Mucosa of descending colon (tissue), 3 donors: ENCODE data around the gene CDH4. TPM values are rescaled to one million over a fixed set of nuclear protein-coding genes. Genes with fewer than 3 reads are reported as not detected.

Experiments used
- ATAC-seq: fragments of 200-7000 bp; cut with Tn5 transposase; one replicate; pipeline ENCODE4 v1.9.1; 2020; ENCODE audit warnings: mild to moderate bottlenecking, moderate library complexity
- DNase-seq, 3 donors: peaks; one replicate each; pipeline ENCODE4 v3.0.0-alpha.2; 2020
- H3K36me3 ChIP-seq: fragments of 200-600 bp; one replicate; pipeline ENCODE4 v1.8.0; 2021; ENCODE audit warnings: low read depth, mild to moderate bottlenecking
- H3K4me1 ChIP-seq: fragments of 200-600 bp; one replicate; pipeline ENCODE4 v1.8.0; 2021; ENCODE audit warnings: low read depth, mild to moderate bottlenecking
- H3K4me3 ChIP-seq: fragments of 200-600 bp; one replicate; pipeline ENCODE4 v1.8.0; 2021; ENCODE audit warnings: mild to moderate bottlenecking
- H3K9me3 ChIP-seq: fragments of 200-600 bp; one replicate; pipeline ENCODE4 v1.8.0; 2021; ENCODE audit warnings: mild to moderate bottlenecking
- intact Hi-C, 2 donors: fragments of 100-400 bp; cut with DNase I in 1 of 2; cut with micrococcal nuclease in 1 of 2; formaldehyde crosslinking; loops; one replicate each; pipeline versions ENCODE4 v1.11.0 to v1.11.1; 2022; cut with DNase I, micrococcal nuclease
- total RNA-seq, 3 donors: library from RNA; stranded (reverse); fragmentation: NEBNext Ultra II Directional in 2 of 3; extraction: Animal tissue kit (Norgen Biotek cat#: 25700) in 2 of 3; gene quantifications; one replicate each; pipeline versions ENCODE4 v1.2.1 to v1.2.4, GENCODE V29; 2021 to 2023
- TF ChIP-seq, protein P1 (sequence below): fragments of 200-600 bp; IDR thresholded peaks from one replicate; pipeline ENCODE4 v1.8.0; 2022; ENCODE audit warnings: antibody characterized with exemption, mild to moderate bottlenecking
- donor health status: DM: no; HTN: no; CAD: no; lungs with moderate emphysema.
- donor health status: DM: no; HTN: no; CAD: no.
- donor health status: DM: no; HTN: yes; CAD: no.

The CDH4 gene
- total RNA-seq, 3 donors from 2014 or later: 0.16 TPM; not detected in 2

DNA sequence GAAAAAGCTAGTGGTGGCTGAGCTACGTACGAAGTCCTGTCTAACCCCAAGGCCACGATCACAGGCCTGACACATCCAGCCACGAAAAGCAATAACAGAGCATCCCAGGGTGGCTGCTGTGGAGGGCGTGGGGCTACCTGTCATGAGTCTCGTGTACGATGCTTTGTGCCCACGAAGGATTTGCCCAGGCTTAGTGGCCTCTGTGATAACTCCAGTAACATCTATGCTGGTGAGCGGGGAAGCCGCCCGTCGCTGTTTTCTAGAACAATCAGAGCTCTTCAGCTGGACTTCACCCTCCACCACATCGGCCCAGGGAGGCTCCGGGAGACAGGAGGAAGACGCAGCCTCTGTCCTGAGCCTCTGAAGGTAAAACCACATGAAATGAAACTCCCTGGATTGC, 563.1 kb downstream of the CDH4 start:
- intact Hi-C loops: no loop called here
- TF ChIP-seq, protein P1, sequence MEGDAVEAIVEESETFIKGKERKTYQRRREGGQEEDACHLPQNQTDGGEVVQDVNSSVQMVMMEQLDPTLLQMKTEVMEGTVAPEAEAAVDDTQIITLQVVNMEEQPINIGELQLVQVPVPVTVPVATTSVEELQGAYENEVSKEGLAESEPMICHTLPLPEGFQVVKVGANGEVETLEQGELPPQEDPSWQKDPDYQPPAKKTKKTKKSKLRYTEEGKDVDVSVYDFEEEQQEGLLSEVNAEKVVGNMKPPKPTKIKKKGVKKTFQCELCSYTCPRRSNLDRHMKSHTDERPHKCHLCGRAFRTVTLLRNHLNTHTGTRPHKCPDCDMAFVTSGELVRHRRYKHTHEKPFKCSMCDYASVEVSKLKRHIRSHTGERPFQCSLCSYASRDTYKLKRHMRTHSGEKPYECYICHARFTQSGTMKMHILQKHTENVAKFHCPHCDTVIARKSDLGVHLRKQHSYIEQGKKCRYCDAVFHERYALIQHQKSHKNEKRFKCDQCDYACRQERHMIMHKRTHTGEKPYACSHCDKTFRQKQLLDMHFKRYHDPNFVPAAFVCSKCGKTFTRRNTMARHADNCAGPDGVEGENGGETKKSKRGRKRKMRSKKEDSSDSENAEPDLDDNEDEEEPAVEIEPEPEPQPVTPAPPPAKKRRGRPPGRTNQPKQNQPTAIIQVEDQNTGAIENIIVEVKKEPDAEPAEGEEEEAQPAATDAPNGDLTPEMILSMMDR: no peak

DNA sequence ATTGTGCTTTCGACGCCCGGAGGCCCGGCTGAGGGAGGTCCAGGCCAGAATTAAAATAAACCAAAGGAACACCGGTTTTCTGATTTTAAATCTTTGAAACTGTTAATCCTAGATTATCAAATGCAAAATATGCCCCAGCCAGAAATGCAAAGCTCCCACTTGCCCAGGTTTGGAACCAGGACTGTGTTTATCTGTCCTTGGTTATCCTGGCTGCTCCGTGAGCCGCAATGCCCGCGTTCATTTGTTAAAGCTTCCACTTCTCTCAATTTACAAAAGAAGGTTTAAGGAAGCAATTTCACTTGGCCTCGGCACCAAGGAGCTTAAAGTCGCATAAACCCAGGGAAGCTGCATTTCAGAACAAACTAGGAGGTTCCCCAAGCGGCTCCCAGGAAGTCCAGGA, 563.6 kb downstream of the CDH4 start:
- H3K36me3 ChIP-seq: no peaks in the 10 kb centered on the region
- no peaks in the 10 kb centered on the region for H3K4me1 ChIP-seq
- intact Hi-C loops: no loop called here
- DNase-seq: no peak
- no peak for ATAC-seq
- TF ChIP-seq, protein P1: no peak
- no peak overlapping the region for H3K4me3 ChIP-seq
- H3K9me3 ChIP-seq: no peaks in the 10 kb centered on the region

More for the DNA sequence above, 563.1 kb downstream of the CDH4 start:
- ATAC-seq (no peak), DNase-seq (peak in 1 of 3 donors; percentile 14)
- Histone ChIP-seq H3K4me1 (no peaks in the 10 kb centered on the region), H3K36me3 (no peaks in the 10 kb centered on the region), H3K9me3 (no peaks in the 10 kb centered on the region), H3K4me3 (no peak overlapping the region)

DNA sequence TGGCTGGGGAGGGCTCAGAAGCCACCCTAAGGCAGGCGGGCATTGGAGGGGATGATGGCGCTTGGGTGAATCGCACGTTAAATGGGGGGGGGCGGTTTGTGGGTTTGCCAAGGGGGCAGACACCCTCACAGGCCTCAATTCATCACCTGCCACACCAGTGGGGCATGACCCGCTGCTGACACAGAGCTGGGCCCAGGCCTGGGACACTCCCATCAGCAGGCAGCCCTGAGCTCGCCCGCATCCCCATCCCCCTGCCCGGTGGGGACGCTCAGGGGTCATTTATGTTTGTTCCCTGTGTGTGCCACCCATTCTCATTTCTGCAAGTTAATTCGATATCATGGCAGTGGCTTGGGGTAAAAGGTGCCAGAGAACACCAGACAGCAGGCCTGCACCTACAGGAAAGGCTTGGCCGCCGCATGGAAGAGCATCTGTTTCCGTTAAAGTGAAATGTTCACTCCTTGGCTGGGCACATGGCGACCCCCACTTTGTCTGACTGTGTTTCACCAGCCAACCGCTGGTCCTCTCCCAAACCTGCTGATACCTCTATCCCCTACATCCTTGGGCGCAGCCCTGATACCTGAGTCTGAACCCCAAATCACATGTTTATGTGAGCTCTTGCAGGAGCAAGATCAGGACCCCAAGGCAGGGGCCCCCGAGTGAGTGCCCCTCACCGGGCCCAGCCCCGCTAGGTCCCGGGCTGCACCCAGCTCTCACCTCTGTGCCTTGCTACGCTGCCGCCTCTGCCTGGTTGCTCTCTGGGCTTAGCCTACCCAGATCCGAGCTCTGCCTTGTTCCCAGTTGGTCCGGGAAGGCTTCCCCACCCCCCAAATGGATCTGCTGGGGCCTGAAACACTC, 564.8 kb downstream of the CDH4 start:
- Histone ChIP-seq H3K9me3 (no peaks in the 10 kb centered on the region), H3K36me3 (no peaks in the 10 kb centered on the region), H3K4me3 (no peak overlapping the region), H3K4me1 (no peaks in the 10 kb centered on the region)
- no peak for ATAC-seq
- intact Hi-C loops: no loop called here
- DNase-seq: peak in 1 of 3 donors; percentile 39
- TF ChIP-seq, protein P1: no peak

DNA sequence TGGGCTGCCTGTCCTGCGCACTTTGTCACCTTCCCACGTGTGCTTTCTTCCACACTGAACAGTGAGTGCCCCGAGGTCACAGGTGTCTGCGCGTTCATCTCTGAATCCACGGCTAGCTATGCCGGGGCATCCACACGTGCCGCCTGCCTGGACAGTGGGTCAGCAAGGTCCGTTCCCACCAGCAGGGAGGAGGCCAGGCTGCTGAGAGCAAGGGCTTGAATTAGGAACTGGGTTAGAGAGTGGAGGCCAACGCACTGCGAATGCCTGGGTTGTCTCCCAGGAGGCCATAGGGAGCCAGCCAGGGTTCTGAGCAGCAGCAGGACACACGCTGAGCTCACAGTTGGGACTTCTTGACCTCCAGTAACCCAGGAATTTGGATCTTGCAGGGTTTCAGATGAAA, 565.5 kb downstream of the CDH4 start:
- Histone ChIP-seq H3K36me3 (no peaks in the 10 kb centered on the region), H3K9me3 (no peaks in the 10 kb centered on the region), H3K4me1 (no peaks in the 10 kb centered on the region), H3K4me3 (no peak overlapping the region)
- ATAC-seq: no peak
- TF ChIP-seq, protein P1: no peak
- DNase-seq: peak in 1 of 3 donors; percentile 15
- intact Hi-C loops: no loop called here

DNA sequence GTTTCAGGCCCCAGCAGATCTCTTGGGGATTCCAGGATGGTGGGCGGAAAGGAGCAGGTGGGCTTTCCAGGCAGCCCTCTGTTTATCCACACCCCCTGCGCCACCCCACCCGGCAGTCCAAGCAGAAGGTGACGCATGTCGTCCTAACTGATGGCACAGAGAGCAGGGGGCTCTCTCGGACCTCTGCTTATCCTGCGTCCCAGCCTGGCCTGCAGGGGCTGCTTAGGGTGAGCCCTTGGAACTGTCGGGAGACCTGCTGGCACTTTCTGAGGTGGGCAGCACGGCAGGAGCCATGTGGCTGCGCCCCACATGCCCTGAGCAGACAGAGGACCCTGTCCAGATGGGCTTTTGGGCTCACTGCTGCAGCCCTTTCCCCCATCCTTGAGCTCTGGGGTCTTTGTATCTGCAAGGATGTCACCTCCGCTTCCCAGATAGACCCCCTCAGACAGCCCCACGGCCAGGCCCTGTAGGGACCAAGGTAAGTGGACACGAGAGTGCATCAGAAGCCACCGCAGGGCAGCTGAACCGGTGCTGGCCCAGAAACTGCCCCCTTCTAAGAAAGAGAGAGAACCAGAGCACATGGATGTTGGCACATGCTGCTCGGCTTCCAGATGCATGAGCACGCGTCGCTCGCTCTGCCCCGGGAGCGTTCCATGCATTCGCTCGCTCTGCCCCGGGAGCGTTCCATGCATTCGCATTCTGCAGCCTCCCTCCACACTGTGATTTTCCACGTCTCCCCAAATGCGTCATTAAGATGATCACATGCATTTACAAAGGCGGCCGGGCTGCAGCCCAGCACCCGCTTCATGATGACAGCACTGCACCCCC, 566.9 kb downstream of the CDH4 start:
- Histone ChIP-seq H3K9me3 (no peaks in the 10 kb centered on the region), H3K4me1 (no peaks in the 10 kb centered on the region), H3K36me3 (no peaks in the 10 kb centered on the region), H3K4me3 (no peak overlapping the region)
- intact Hi-C loops: no loop called here
- TF ChIP-seq, protein P1: no peak
- ATAC-seq (no peak), DNase-seq (peak in 1 of 3 donors; percentile 23)
